GM18502 (cell line): ENCODE data around the gene PMP22.
"Not testable (repeated sequence)": the region's sequence is repeated elsewhere in the genome, so short reads cannot be mapped to it uniquely, and the experiment has no call there.

Experiments used
- ATAC-seq: cut with Tn5 transposase; IDR thresholded peaks from one replicate; pipeline ENCODE4 v1.9.1; 2021; ENCODE audit warnings: mild to moderate bottlenecking; ENCODE audit not compliant: unreplicated experiment, poor library complexity

PMP22 gene

DNA sequence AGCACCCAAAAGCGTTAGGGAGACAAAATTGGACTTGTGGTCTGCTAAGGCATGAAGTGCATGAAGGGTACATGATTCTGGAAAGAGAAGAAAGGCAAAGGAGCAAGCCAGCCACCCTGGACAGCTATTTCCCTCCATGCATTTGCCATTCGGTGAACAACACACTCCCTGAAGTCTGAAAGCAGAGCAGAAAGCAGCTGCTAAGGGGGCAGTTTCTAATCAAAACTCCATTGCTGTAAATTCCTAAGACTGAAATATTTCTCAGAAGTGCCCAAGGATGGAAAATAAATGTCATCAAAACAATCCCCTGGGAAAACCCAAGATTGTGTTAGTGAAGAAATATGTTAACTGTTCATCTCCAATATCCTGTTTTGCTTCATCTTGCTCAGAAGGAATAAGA is 44.3 kb downstream of the PMP22 start:
- ATAC-seq: no peak

DNA sequence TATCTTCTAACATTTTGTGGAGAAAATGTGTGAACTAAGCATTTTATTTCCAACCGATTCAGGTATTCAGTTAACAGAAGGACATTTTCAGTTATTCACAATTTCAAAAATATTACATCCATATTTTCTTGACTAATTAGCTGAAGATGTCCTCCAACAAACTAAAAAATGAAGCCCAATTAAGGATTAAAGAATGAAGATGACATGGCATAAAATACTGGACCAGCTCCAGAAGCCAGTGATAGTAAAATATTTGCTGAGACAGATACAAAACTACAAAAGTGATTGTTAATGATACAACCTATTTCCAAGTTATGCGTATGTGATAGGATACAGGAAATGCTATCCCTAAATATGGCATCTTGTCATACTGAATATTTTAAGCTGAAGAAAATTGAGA is 48.6 kb downstream of the PMP22 start:
- ATAC-seq: no peak

DNA sequence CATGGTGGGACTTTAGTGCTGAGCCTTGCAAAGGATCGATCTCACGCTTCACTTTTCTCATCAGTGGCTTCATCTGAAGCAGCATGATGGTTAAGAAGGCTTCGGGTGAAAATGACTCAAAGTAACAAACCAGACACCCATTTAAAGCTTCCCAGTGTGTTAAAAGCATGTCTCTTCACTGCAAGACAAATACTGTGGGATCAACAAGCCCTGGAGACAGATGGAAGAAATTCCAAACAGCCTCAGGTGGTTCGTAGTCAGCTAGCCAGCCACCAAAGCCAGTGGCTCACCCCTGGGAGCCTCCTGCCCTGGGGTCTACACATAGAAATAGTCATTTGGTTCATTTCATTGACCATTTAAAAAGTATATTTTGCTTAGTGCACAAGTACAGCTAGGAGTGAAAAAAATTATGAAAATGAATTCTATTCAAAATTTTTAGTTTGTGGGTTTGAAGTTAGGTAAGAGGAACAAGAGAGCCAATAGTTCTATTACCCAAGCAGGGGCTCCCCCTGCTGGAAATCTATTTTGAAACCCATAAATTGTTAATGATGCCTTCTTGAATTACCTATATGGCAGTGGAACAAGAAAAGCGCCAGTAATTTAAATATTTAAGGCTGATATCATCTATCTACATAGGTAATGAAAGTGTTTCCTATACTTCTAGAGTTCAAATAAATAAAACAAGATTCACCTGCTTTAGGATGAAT is 51.6 kb downstream of the PMP22 start:
- no peak for ATAC-seq

DNA sequence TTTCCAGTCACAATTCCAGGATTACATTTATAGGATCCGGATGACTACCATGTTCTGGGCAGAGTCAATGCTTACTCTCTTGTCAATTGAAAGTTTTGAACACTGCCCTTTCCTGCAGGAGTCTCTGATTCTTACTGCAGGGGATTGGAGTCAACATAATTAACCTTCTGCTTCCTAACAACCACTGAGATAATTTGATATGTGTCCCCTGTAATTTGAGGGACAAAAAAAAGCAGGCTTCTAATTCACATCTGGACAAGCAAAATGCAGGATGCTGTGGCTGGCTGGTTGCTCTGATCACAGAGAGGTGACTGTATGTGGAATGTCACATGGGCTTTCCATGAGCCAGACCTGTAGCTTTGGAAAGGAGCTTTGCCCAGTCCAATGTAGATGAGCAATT is 54.9 kb downstream of the PMP22 start:
- ATAC-seq: no peak

DNA sequence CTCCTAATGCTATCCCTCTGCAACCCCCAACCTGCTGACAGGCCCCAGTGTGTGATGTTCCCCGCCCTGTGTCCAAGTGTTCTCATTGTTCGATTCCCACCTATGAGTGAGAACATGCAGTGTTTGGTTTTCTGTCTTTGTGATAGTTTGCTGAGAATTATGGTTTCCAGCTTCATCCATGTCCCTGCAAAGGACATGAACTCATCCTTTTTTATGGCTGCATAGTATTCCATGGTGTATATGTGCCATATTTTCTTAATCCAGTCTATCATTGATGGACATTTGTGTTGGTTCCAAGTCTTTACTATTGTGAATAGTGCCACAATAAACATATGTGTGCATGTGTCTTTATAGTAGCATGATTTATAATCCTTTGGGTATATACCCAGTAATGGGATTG is 62.1 kb downstream of the PMP22 start:
- ATAC-seq: not testable (repeated sequence)

DNA sequence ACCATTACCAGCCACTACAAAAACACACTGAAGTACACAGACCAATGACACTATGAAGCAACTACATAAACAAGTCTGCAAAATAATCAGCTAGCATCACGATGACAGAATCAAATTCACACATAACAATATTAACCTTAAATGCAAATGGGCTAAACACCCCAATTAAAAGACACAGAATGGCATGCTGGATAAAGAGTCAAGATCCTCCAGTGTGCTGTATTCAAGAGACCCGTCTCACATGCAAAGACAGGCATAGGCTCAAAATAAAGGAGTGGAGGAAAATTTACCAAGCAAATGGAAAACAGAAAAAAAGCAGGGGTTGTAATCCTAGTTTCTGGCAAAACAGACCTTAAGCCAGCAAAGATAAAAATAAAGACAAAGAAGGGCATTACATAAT is 64.6 kb downstream of the PMP22 start:
- not testable (repeated sequence) for ATAC-seq

DNA sequence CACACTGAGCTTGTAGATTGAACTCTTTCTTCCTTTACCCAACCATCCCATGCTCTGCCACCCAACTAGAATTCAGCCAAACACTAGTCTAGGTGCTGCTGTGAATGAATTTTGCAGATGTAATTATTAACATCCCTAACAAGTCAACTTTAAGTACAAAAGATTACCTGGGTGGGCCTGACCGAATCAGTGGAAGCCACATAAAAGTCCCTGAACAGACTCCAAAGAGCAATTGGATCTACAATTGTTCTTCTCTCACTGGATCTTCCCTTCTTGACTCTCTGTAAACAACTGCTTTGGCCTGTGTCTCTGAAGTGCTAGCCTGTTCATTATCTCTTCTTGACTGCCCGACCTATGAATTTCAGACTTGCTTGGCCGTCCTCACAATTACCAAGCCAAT is 67.9 kb downstream of the PMP22 start:
- no peak for ATAC-seq

DNA sequence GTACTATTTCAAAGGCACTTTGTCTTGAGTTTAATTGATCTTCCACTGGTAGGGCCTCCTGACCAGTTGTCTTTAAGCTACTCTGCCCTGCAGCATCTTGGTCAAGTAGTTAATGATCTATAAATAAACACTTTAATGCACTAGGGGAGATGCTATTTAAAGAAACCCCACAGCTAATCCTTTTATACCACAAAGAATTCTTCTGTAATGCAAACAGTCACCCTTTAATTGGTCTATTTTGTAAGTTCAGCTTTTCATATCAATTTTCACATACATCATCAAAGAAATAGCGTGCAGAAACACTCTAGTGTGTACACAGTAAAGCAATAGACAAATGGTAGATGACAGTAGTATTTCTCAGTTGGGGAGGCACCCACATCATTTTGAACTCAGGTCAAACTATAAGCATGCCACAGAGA is 70.3 kb downstream of the PMP22 start:
- ATAC-seq: no peak

DNA sequence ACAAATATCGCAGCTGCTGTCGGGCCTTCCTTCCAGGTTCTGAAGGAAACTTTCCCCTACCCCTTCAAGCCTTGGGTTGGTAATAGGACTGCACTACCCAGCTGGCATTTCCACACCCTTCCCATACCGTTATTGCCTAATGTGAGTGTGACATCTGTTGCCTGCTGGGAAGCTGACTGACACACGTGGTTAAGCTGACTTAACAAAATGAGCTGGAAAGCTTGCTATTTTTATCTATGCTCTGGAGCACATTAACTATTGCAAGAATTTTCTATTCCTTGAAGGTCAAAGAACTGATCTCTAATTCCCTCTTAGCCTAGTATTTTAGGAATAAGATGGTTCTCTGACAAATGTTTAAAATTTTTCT is 79.5 kb downstream of the PMP22 start:
- no peak for ATAC-seq

DNA sequence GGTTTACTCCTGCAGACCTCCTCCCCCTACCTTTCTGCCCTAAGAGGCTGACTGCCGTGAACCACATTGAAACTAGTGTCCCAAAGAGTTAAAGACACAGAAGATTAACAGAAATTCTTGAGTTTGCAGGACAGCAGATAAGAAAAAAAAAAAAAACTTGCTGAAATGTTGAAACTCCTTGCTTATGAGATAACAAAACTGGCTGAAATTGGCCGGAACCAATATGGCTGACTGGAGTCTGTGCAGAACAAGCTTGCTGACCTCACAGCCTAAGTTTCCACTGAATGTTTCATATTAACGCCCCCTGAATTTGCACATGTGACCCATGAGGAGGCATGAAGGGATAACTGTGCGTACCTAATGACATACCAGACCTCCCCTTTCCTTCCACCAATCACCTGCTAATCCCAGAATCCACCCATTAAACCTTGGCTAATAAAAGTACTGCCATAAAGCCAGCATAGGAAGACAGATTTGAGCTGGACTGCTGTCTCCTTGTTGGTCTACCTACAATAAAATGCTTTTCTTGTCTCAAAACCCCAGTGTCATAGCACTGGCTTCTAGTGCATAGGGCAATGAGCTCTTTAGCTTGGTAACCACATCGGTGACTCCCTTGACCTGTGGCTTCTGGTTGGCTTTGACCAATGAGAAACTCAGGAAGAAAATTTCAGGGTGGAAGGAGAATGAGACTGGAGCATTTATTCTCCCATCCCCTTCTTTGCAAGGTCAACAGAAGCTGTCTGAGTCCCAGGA is 80.1 kb downstream of the PMP22 start:
- no peak for ATAC-seq

DNA sequence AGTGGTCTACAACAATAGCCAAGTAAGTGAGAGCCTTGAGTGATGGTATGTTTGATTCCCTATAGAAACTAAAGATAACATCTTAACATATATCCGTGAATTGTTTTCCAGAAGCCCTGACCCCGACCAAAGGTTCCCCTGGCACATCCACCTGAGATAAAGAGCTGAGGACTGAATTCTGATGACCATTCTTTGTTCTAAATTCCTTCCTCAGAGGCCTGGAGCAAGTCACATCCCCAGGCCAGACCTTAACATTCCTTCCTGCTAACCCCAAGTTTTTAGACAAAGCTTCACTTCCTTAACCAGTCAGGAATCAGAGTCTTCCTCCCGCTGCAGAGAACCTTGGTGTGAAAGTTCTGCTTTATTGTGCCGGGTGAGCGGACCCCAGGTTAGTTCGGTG is 83.3 kb downstream of the PMP22 start:
- ATAC-seq: no peak

DNA sequence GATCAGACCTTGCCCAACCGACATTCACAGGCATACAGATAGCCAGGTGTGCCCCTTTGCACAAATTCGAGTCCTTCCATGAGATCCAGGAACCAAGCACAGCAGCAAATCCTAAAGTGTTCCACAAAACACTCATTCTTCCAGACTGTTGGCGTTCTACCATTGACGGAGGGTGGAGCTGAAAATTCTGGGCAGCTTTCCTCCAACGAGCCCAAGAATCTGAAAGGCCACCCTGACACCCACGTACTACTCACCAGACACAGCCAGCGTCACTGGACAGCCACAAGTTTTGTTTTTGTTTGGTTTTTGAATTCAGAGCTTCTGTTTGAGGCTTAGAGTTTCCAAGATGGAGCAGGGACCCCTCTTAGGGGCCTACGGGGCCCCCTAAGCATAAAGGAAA is 83.8 kb downstream of the PMP22 start:
- no peak for ATAC-seq

DNA sequence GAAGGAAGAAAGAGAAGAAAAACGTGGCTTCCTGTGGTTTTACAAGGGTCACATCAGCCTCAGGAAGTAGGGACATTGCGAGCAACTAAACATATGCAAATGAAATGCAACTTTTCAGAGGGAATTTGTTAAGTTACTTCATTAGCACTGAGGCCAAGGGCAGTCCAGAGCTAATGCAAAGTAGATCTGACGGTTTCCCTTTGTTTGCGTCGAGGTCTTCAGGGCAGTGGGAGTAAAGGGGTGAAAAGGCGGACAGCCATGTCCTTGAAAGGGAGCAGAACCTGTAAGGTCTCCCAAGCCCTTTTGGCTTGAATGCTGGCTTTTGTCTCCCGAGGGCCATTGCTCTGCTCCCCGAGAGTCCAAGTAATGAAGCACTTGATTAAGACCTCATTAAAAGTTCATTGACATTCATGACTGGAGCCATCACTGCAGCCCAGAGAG is 85.0 kb downstream of the PMP22 start:
- ATAC-seq: no peak
